Ecto neural progenitor cell (in vitro differentiated cells): ENCODE data around the gene CPHXL.

ENCODE experiments used
- DNase-seq: peaks from one replicate; pipeline ENCODE4 v3.0.0-alpha.2; 2018; ENCODE audit warnings: low spot score

The CPHXL gene

DNA sequence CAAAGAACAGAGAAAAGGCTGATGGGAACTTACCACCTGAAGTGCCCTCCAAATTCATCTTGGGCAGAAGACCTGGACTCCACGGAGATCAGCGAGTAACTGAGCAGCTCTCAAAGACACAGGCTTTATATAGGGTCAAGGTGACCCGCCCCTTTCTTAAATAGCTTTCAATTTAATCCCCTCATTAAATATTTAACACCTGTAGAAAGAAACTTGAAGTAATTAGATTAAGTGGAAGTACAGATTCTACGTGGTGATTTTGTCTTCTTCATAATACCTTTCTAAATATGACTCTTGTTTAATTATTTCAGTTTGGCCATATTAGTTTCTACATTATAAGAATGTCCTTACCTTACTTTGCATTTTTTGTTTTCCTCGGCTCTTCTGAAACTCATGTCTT is 24.9 kb downstream of the CPHXL start, which contains the start of gene DUXB:
TSS of gene DUXB (minus strand) at position 101 of the 400 bp plus-strand sequence. CDS start at position 58, 43 bp downstream.
- DNase-seq, result peak; percentile 1

DNA sequence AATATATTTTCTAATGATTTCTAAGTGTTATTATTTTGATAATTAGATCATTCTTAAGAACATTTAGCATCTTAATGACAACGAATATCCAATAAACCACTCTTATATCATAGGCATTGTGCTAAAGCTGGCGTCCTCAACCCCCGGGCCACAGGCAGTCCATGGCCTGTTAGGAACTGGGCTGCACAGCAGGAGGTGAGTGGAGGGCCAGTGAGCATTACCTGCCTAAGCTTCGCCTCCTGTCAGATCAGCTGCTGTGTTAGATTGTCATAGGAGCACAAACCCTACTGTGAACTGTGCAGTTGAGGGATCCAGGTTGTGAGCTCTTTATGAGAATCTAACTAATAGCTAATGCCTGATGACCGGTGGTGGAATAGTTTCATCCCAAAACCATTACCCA is 28.7 kb downstream of the CPHXL start:
- DNase-seq, result peak; percentile 28

DNA sequence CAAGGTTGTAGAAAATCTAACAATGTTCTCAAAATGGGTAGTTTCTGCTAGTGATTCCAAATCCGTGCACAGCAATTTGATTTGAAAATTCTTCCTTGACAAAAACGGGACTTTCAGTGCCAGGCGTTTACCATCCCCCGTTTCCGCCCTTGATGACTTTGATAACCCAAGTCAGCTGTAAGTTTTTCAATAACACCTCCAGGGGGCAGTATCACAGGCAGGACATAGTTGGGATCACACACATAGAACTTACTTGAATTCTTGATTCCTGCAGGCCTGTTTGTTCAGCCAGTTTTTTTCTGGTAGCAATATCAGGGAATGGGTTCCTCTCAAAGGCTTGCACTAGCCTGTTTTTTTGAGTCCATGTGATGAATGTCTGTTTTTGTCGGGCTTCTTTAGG is 30.6 kb downstream of the CPHXL start:
- DNase-seq, result peak; percentile 8

DNA sequence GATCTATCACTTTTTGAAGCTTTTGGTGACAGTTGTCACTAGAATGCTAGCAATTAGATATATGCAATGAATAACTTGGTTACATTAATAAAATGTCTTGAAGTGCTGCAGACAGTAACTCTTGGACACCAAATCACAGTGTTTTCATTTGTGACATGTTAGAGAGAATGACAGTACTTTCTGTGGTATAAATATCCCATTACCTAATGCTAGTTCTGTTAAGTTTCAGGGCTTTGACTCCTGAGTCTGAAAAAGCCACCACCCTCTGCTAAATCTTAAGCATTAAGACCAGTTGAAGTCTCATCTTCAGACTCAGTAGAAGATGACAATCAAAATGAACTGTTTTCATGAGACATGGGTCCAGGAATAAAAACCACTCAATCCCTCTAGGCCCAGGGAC is 38.9 kb downstream of the CPHXL start:
- DNase-seq, result no peak

DNA sequence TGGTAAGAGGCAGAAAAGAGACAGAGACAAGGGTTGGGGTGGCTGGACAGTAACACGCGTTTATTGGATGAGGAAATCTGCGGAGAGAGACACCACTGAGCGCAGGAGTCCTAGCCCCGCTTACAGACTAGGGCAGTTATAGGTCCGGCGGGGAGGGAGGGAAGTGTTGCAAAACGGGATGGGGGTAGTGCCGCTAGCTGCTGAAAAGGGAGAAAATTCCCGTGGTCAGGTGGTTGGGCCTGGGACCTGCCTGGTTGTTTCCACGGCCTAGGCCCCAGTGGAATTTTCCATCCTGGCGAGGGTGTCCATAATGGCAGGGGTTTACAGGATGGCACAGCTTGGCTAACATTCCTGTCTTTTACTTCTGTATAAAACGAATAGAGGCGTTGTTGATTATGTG is 44.0 kb downstream of the CPHXL start:
- no peak for DNase-seq

DNA sequence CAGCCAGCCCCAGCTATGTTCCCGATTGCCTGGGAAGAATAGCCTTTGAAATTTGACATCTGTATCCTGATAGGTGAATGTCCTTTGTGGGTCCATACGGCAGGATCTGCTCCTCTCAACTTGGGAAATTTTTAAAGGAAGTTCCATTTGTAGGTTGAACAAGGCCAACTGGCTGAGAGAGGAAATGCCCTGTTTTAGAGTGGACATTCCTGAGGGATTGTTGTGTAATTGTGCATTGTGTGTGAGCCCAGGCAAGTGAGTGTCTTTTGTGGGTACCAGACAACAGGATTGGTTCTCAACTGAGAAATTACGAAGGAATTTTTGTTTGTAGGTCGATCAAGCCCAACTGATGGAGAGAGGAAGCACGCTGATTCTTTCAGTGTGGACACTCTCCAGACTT is 46.9 kb downstream of the CPHXL start:
- DNase-seq, result no peak

DNA sequence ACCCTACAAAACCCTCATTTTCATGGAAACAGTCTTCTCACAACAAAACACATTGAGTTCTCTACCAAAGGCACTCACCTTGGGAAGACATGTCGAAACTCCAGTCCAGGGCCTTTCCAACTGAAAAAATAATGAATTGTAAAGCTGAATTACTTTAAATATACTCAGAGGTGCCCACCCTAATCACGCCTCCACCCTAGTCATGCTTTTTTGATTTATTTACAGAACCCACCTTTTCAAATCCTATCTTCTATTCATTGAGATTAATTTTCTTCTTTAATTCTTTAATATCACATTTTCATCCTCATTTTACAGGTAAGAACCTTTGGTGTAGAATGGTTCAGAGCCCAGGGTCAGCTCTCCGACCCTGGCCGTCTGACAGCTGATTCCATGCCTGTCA is 49.4 kb downstream of the CPHXL start, which contains the start of gene CPHXL2:
TSS of gene CPHXL2 (minus strand) at position 101 of the 400 bp plus-strand sequence. CDS start at position 91, 10 bp downstream.
- DNase-seq, result no peak

DNA sequence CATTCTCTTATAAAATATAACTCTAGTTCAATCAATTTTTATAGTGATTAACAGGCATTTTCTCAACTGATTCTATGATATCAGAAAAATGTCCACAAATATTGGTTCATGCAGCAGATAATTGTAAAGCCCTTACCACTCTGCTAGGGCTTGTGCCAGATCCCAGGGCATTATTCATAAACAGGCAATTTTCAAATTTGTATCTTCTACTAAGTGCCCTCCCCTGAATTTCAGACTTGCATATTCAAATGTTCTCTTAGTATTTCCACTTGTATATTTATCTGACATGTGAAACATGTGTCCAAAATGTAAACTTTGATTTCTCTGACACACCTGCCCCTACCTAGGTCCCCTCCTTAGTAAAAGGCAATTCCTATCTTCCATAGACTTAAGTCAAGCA is 58.8 kb downstream of the CPHXL start:
- no peak for DNase-seq
